Uterus (tissue), 2 donors: ENCODE results near the gene ELMO1.

Experiments used
- CTCF ChIP-seq, 4 experiments: fragments of 200-600 bp in 2 of 4; fragments of 450-650 bp in 2 of 4; sonication (generic) in 2 of 4; IDR thresholded peaks; one replicate each; pipeline ENCODE4 v1.5.1; 2016 to 2019; ENCODE audit warnings: antibody characterized with exemption in 4 of 4, mild to moderate bottlenecking in 2 of 4, moderate library complexity in 1 of 4
- POLR2A ChIP-seq, 2 donors: fragments of 450-650 bp; IDR thresholded peaks; one replicate each; pipeline ENCODE4 v1.6.1; 2016; ENCODE audit warnings: antibody characterized with exemption in 2 of 2, mild to moderate bottlenecking in 1 of 2, moderate library complexity in 1 of 2

- no peak for TF ChIP-seq CTCF (IDR thresholded peaks at IDR 0.05)
- TF ChIP-seq POLR2A (IDR thresholded peaks at IDR 0.05), result no peak
These were observed 32.1 kb downstream of the ELMO1 start for GRCh38 chr7:37416378-37417106.
